ENCODE measurements around the gene NUDT3. TPM values are rescaled to one million over a fixed set of nuclear protein-coding genes. Genes with fewer than 3 reads are reported as not detected.

NUDT3 gene
- total RNA-seq, 1 donor from 2014 or later = 16.7 TPM

GRCh38 chr6:34304164-34304563, 88.3 kb downstream of the NUDT3 start:
- H3K9me3 Mint-ChIP-seq (ENCODE audit: unreplicated experiment) = no peaks in the 10 kb centered on the region
- no peak for FAIRE-seq
- H3K4me3 Mint-ChIP-seq (ENCODE audit: unreplicated experiment) = no peak overlapping the region
- H3K27me3 ChIP-seq (ENCODE audit: insufficient read depth, low read length) = no peaks in the 10 kb centered on the region
- peaks cover 4% of the 10 kb centered on the region for H3K4me1 Mint-ChIP-seq (ENCODE audit: low read depth, unreplicated experiment)
- H4K20me1 ChIP-seq (ENCODE audit: insufficient read depth, low read length) = peaks cover 64% of the 10 kb centered on the region
- no peak for DNase-seq (ENCODE audit: low read depth)
- H2AFZ ChIP-seq (ENCODE audit: low read depth, low read length) = no peak overlapping the region
- no peaks in the 10 kb centered on the region for H3K9me3 ChIP-seq (ENCODE audit: insufficient read depth, low read depth, low read length)
- H3K4me1 ChIP-seq (ENCODE audit: insufficient read depth, low read length) = peaks cover 5% of the 10 kb centered on the region
- peaks cover 7% of the 10 kb centered on the region for H3K36me3 Mint-ChIP-seq (ENCODE audit: low read depth, unreplicated experiment)
- TF ChIP-seq CTCF (IDR thresholded peaks at IDR 0.05; ENCODE audit: insufficient read depth, low read depth, low read length) (no peak), EZH2 (IDR thresholded peaks at IDR 0.05; ENCODE audit: insufficient read depth, low read length) (no peak)
- H3K4me3 ChIP-seq (ENCODE audit: insufficient read depth, low read depth, low read length) = no peak overlapping the region
- H3K4me2 ChIP-seq (ENCODE audit: low read length) = no peak overlapping the region
- H3K27me3 Mint-ChIP-seq (ENCODE audit: low read depth, unreplicated experiment) = no peaks in the 10 kb centered on the region
- H3K27ac Mint-ChIP-seq (ENCODE audit: unreplicated experiment) = no peak overlapping the region
- H3K79me2 ChIP-seq (ENCODE audit: insufficient read depth, low read length) = peaks cover 32% of the 10 kb centered on the region
- no peaks in the 10 kb centered on the region for H3K36me3 ChIP-seq (ENCODE audit: insufficient read depth, low read length)
- no peak overlapping the region for H3K9ac ChIP-seq (ENCODE audit: low read length)
- no peak overlapping the region for H3K27ac ChIP-seq (ENCODE audit: low read depth, low read length)

GRCh38 chr6:34302929-34303328, 89.5 kb downstream of the NUDT3 start:
- H2AFZ ChIP-seq (ENCODE audit: low read depth, low read length) = no peak overlapping the region
- no peak overlapping the region for H3K27ac ChIP-seq (ENCODE audit: low read depth, low read length)
- H3K27me3 ChIP-seq (ENCODE audit: insufficient read depth, low read length) = no peaks in the 10 kb centered on the region
- Mint-ChIP-seq H3K27me3 (ENCODE audit: low read depth, unreplicated experiment) (no peaks in the 10 kb centered on the region), H3K4me1 (ENCODE audit: low read depth, unreplicated experiment) (peaks cover 4% of the 10 kb centered on the region), H3K36me3 (ENCODE audit: low read depth, unreplicated experiment) (peaks cover 4% of the 10 kb centered on the region), H3K9me3 (ENCODE audit: unreplicated experiment) (no peaks in the 10 kb centered on the region), H3K27ac (ENCODE audit: unreplicated experiment) (no peak overlapping the region), H3K4me3 (ENCODE audit: unreplicated experiment) (no peak overlapping the region)
- no peak for FAIRE-seq
- H3K79me2 ChIP-seq (ENCODE audit: insufficient read depth, low read length) = peaks cover 20% of the 10 kb centered on the region
- no peak for DNase-seq (ENCODE audit: low read depth)
- H3K4me2 ChIP-seq (ENCODE audit: low read length) = no peak overlapping the region
- no peaks in the 10 kb centered on the region for H3K36me3 ChIP-seq (ENCODE audit: insufficient read depth, low read length)
- H3K9me3 ChIP-seq (ENCODE audit: insufficient read depth, low read depth, low read length) = no peaks in the 10 kb centered on the region
- no peak overlapping the region for H3K4me3 ChIP-seq (ENCODE audit: insufficient read depth, low read depth, low read length)
- H3K9ac ChIP-seq (ENCODE audit: low read length) = no peak overlapping the region
- no peak for TF ChIP-seq CTCF (IDR thresholded peaks at IDR 0.05; ENCODE audit: insufficient read depth, low read depth, low read length)
- no peak for TF ChIP-seq EZH2 (IDR thresholded peaks at IDR 0.05; ENCODE audit: insufficient read depth, low read length)
- peaks cover 59% of the 10 kb centered on the region for H4K20me1 ChIP-seq (ENCODE audit: insufficient read depth, low read length)
- peaks cover 5% of the 10 kb centered on the region for H3K4me1 ChIP-seq (ENCODE audit: insufficient read depth, low read length)

GRCh38 chr6:34301408-34301807, 91.1 kb downstream of the NUDT3 start:
- no peak overlapping the region for H3K4me2 ChIP-seq (ENCODE audit: low read length)
- no peak overlapping the region for H3K4me3 Mint-ChIP-seq (ENCODE audit: unreplicated experiment)
- H4K20me1 ChIP-seq (ENCODE audit: insufficient read depth, low read length) = peaks cover 54% of the 10 kb centered on the region

More at GRCh38 chr6:34301408-34301807, 91.1 kb downstream of the NUDT3 start:
- Mint-ChIP-seq H3K36me3 (ENCODE audit: low read depth, unreplicated experiment) (peaks cover 4% of the 10 kb centered on the region), H3K27me3 (ENCODE audit: low read depth, unreplicated experiment) (no peaks in the 10 kb centered on the region), H3K4me1 (ENCODE audit: low read depth, unreplicated experiment) (peaks cover 4% of the 10 kb centered on the region), H3K27ac (ENCODE audit: unreplicated experiment) (no peak overlapping the region), H3K9me3 (ENCODE audit: unreplicated experiment) (no peaks in the 10 kb centered on the region)
- no peak overlapping the region for H3K9ac ChIP-seq (ENCODE audit: low read length)
- TF ChIP-seq CTCF (IDR thresholded peaks at IDR 0.05; ENCODE audit: insufficient read depth, low read depth, low read length) (no peak), EZH2 (IDR thresholded peaks at IDR 0.05; ENCODE audit: insufficient read depth, low read length) (no peak)
- no peak for FAIRE-seq
- no peaks in the 10 kb centered on the region for H3K36me3 ChIP-seq (ENCODE audit: insufficient read depth, low read length)
- no peaks in the 10 kb centered on the region for H3K9me3 ChIP-seq (ENCODE audit: insufficient read depth, low read depth, low read length)
- H3K4me3 ChIP-seq (ENCODE audit: insufficient read depth, low read depth, low read length) = no peak overlapping the region
- H3K4me1 ChIP-seq (ENCODE audit: insufficient read depth, low read length) = peaks cover 5% of the 10 kb centered on the region
- no peak overlapping the region for H3K27ac ChIP-seq (ENCODE audit: low read depth, low read length)
- peak; percentile 79 for DNase-seq (ENCODE audit: low read depth)
- no peak overlapping the region for H2AFZ ChIP-seq (ENCODE audit: low read depth, low read length)
- peaks cover 15% of the 10 kb centered on the region for H3K79me2 ChIP-seq (ENCODE audit: insufficient read depth, low read length)
- H3K27me3 ChIP-seq (ENCODE audit: insufficient read depth, low read length) = no peaks in the 10 kb centered on the region

All from astrocyte (in vitro differentiated cells and primary cell).